B cell (primary cell): ENCODE results near the gene ADO. TPM values are rescaled to one million over a fixed set of nuclear protein-coding genes. Genes with fewer than 3 reads are reported as not detected.

Experiments used
- ATAC-seq: fragments of 200-7000 bp; cut with Tn5 transposase; one replicate; pipeline ENCODE4 v1.10.0; 2021; ENCODE audit warnings: low read depth, mild to moderate bottlenecking, moderate number of reproducible peaks, moderate library complexity
- CTCF ChIA-PET: fragments of 350-600 bp; sonication (Branson Sonifier 250); formaldehyde crosslinking; loops from one replicate; lab custom pipeline; 2021; ENCODE audit warnings: antibody characterized with exemption, inconsistent platforms; lab: Charles Lee
- POLR2A ChIA-PET: fragments of 350-600 bp; sonication (Branson Sonifier 250); formaldehyde crosslinking; loops from one replicate; lab custom pipeline; 2021; ENCODE audit warnings: antibody characterized with exemption; lab: Charles Lee
- DNase-seq: peaks from one replicate; pipeline ENCODE4 v3.0.0; 2013
- H2AFZ ChIP-seq: 2 replicates; pipeline ENCODE4 v1.6.1; 2012; ENCODE audit warnings: mild to moderate bottlenecking, low read depth, low read length; ENCODE audit not compliant: insufficient read depth, poor library complexity, severe bottlenecking
- H3K27ac ChIP-seq, 2 donors: 1 replicate in 1 of 2; 2 replicates in 1 of 2; pipeline ENCODE4 v1.5.1; 2012 to 2013; ENCODE audit warnings: low read length in 2 of 2, mild to moderate bottlenecking in 2 of 2, moderate library complexity in 1 of 2
- H3K27me3 ChIP-seq, 4 experiments: fragments of 200-600 bp in 1 of 4; sonication (generic) in 1 of 4; replicated peaks in 1 of 4; 1 replicate in 2 of 4; 2 replicates in 2 of 4; pipeline versions ENCODE4 v1.6.1 to v1.7.0; 2013 to 2016; ENCODE audit warnings: low read length in 3 of 4, mild to moderate bottlenecking in 2 of 4, mixed read lengths in 1 of 4, moderate library complexity in 1 of 4; ENCODE audit not compliant: insufficient read depth in 4 of 4, control insufficient read depth in 3 of 4; ENCODE audit errors: control extremely low read depth in 1 of 4
- H3K36me3 ChIP-seq, 2 experiments: replicated peaks in 1 of 2; 1 replicate in 1 of 2; 2 replicates in 1 of 2; pipeline versions ENCODE4 v1.6.1 to v1.7.1; 2013; ENCODE audit warnings: low read length in 1 of 2; ENCODE audit not compliant: insufficient read depth in 2 of 2, control insufficient read depth in 1 of 2; ENCODE audit errors: control extremely low read depth in 1 of 2, extremely low read depth in 1 of 2
- H3K4me1 ChIP-seq, 2 donors: fragments of 200-600 bp in 1 of 2; sonication (generic) in 1 of 2; 1 replicate in 1 of 2; 2 replicates in 1 of 2; pipeline versions ENCODE4 v1.5.1 to v1.6.1; 2013 to 2017; ENCODE audit warnings: low read length in 2 of 2; ENCODE audit not compliant: control insufficient read depth in 2 of 2, insufficient read depth in 2 of 2
- H3K4me2 ChIP-seq: replicated peaks from 2 replicates; pipeline ENCODE3; 2012; ENCODE audit warnings: mild to moderate bottlenecking, low read depth, low read length; ENCODE audit not compliant: poor library complexity, severe bottlenecking
- H3K4me3 ChIP-seq, 5 experiments: fragments of 200-600 bp in 1 of 5; sonication (generic) in 1 of 5; 1 replicate in 3 of 5; 2 replicates in 2 of 5; pipeline versions ENCODE4 v1.5.1 to v1.7.0; 2011 to 2016; ENCODE audit warnings: low read length in 4 of 5, mild to moderate bottlenecking in 4 of 5, low read depth in 2 of 5, control low read depth in 1 of 5, moderate library complexity in 1 of 5; ENCODE audit not compliant: insufficient read depth in 1 of 5; ENCODE audit errors: control extremely low read depth in 1 of 5, extremely low read depth in 1 of 5
- H3K79me2 ChIP-seq: fragments of 200-600 bp; sonication (generic); one replicate; pipeline ENCODE4 v1.6.0; 2016; ENCODE audit warnings: low read length; ENCODE audit not compliant: control insufficient read depth, insufficient read depth
- H3K9ac ChIP-seq: fragments of 200-600 bp; sonication (generic); 2 replicates; pipeline ENCODE4 v1.6.1; 2017; ENCODE audit warnings: mild to moderate bottlenecking, low read length, moderate library complexity
- H3K9me3 ChIP-seq, 3 donors: one replicate each; pipeline versions ENCODE4 v1.6.1 to v1.7.1; 2013; ENCODE audit warnings: low read length in 2 of 3; ENCODE audit not compliant: control insufficient read depth in 2 of 3, insufficient read depth in 1 of 3; ENCODE audit errors: control extremely low read depth in 1 of 3
- H4K20me1 ChIP-seq: 2 replicates; pipeline ENCODE4 v1.6.0; 2012; ENCODE audit warnings: mild to moderate bottlenecking, low read length; ENCODE audit not compliant: insufficient read depth, control insufficient read depth, poor library complexity, severe bottlenecking
- H3K27ac Mint-ChIP-seq: one replicate; pipeline ENCODE4 v1.8.0; 2021; ENCODE audit warnings: mixed read lengths
- H3K27me3 Mint-ChIP-seq: one replicate; pipeline ENCODE4 v1.8.0; 2021; ENCODE audit warnings: mixed read lengths
- H3K4me1 Mint-ChIP-seq: one replicate; pipeline ENCODE4 v1.8.0; 2021; ENCODE audit warnings: mixed read lengths
- H3K4me3 Mint-ChIP-seq: one replicate; pipeline ENCODE4 v1.8.0; 2021; ENCODE audit warnings: mixed read lengths
- H3K9me3 Mint-ChIP-seq: one replicate; pipeline ENCODE4 v1.8.0; 2022; ENCODE audit warnings: mixed read lengths; ENCODE audit not compliant: insufficient read depth
- EZH2 ChIP-seq: IDR thresholded peaks from 2 replicates; pipeline ENCODE4 v1.6.1; 2012; ENCODE audit warnings: borderline replicate concordance, low read depth, mild to moderate bottlenecking, moderate library complexity, low read length; ENCODE audit not compliant: insufficient read depth, poor library complexity, severe bottlenecking
- WGBS: methylation state at CpG from one replicate; pipeline ENCODE4 v1.1.5; 2013; ENCODE audit warnings: missing lambda C conversion rate; ENCODE audit not compliant: insufficient coverage; 5-methylcytosine and 5-hydroxymethylcytosine counted together
- intact Hi-C: fragments of 100-400 bp; cut with micrococcal nuclease; formaldehyde crosslinking; loops from one replicate; pipeline ENCODE4 v1.10.0; 2022
- polyA plus RNA-seq: library from polyadenylated mRNA; depleted of rRNA; stranded (reverse); fragments of >200 nt; gene quantifications from 2 replicates; pipeline ENCODE4 v1.2.3, GENCODE V29; 2012
- total RNA-seq, 2 donors: library from RNA; stranded (reverse); fragments of 120-200 nt in 1 of 2; gene quantifications; 1 replicate in 1 of 2; 2 replicates in 1 of 2; pipeline versions ENCODE4 v1.2.3 to v1.2.4, GENCODE V29; 2013 to 2022
- TF ChIP-seq, protein P1 (sequence below): fragments of 200-600 bp; IDR thresholded peaks from one replicate; pipeline ENCODE4 v1.8.0; 2022; ENCODE audit warnings: antibody characterized with exemption, mild to moderate bottlenecking

The ADO gene
- total and polyA plus RNA-seq, 2 donors (not counting 1 experiment from before 2014, with no cell fraction given): 9.4 to 18.4 TPM

DNA sequence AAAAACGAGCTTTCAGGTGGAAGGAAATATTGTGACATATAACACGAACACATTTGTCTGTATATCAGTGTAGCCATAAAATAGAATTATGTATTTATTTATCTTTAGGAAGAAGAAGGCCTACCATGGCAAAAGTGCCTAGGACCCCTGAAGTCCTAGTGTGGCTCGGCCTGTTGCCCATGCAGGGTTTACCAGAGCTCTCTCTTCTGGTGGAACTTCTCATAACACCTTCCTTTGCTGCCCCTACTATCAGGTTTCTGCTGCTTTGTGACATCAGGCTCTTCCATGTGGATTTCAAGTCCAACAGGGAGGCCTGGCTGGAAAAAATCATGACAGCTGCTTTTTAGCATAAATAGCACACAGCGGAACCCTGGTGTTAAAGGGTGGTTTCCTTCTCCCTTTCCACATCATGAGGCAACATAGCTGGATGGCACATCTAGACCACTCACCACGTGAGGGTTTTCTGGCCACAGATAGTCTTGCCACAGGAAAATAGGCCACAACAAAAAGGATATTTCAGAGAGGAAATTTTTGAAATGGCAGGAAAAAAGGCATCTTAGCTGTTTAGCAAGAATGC, 44.8 kb upstream of the ADO start:
- intact Hi-C loops: no loop called here
- H3K4me3 ChIP-seq: no peak overlapping the region
- Mint-ChIP-seq H3K27me3 (peaks cover 3% of the 10 kb centered on the region), H3K9me3 (no peaks in the 10 kb centered on the region), H3K4me1 (peaks cover 21% of the 10 kb centered on the region), H3K27ac (no peak overlapping the region), H3K4me3 (no peak overlapping the region)
- no peak for DNase-seq
- no peaks in the 10 kb centered on the region for H4K20me1 ChIP-seq
- no CpG with 5 or more reads among the region's 5 CpGs for WGBS
- no peak overlapping the region for H3K27ac ChIP-seq
- TF ChIP-seq, protein P1, sequence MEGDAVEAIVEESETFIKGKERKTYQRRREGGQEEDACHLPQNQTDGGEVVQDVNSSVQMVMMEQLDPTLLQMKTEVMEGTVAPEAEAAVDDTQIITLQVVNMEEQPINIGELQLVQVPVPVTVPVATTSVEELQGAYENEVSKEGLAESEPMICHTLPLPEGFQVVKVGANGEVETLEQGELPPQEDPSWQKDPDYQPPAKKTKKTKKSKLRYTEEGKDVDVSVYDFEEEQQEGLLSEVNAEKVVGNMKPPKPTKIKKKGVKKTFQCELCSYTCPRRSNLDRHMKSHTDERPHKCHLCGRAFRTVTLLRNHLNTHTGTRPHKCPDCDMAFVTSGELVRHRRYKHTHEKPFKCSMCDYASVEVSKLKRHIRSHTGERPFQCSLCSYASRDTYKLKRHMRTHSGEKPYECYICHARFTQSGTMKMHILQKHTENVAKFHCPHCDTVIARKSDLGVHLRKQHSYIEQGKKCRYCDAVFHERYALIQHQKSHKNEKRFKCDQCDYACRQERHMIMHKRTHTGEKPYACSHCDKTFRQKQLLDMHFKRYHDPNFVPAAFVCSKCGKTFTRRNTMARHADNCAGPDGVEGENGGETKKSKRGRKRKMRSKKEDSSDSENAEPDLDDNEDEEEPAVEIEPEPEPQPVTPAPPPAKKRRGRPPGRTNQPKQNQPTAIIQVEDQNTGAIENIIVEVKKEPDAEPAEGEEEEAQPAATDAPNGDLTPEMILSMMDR: no peak
- no peak for TF ChIP-seq EZH2
- no peak for ATAC-seq
- POLR2A ChIA-PET: no interaction called here
- no peak overlapping the region for H3K4me2 ChIP-seq
- H2AFZ ChIP-seq: no peak overlapping the region
- H3K36me3 ChIP-seq: no peaks in the 10 kb centered on the region
- H3K9me3 ChIP-seq: no peaks in the 10 kb centered on the region
- no peak overlapping the region for H3K9ac ChIP-seq
- peaks cover 17% of the 10 kb centered on the region in 2 donors for H3K4me1 ChIP-seq
- H3K79me2 ChIP-seq: no peaks in the 10 kb centered on the region
- peaks cover 0 to 7% (median 2%) of the 10 kb centered on the region in 4 experiments for H3K27me3 ChIP-seq
- CTCF ChIA-PET: interaction anchor here (1.2 to 1.7 kb wide), 5 partner anchors 11 to 398 kb away, joined by 3 to 8 read pairs (median 3); no protein-coding TSS in a partner anchor

DNA sequence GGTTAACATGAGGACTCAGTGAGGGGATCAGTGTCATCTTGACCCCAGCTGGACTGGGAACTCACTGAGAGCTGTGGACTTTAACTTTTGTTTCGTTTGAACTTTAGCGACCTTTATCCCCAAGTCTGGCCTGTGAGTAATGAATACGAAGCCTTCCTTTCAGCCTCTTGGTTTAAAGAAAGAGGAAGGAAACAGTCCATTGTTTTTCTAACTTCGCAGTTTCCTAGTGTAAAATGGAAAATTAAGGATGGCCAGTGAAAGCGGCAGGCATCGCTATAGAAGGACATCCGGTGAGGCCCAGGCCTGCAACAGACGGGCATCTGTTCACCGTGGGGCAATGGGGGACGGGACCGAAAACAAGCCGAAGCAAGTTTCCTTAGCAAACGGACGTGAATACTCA, 44.1 kb upstream of the ADO start:
- Mint-ChIP-seq H3K27me3 (peaks cover 3% of the 10 kb centered on the region), H3K9me3 (no peaks in the 10 kb centered on the region), H3K4me3 (no peak overlapping the region), H3K27ac (no peak overlapping the region), H3K4me1 (peaks cover 15% of the 10 kb centered on the region)
- DNase-seq (no peak), ATAC-seq (no peak)
- Histone ChIP-seq H3K4me3 (no peak overlapping the region), H3K79me2 (no peaks in the 10 kb centered on the region), H3K9me3 (no peaks in the 10 kb centered on the region), H3K4me2 (no peak overlapping the region), H3K4me1 (peaks cover 12 to 15% of the 10 kb centered on the region in 2 donors), H3K9ac (no peak overlapping the region), H3K27me3 (peaks cover 0 to 7% (median 0%) of the 10 kb centered on the region in 4 experiments), H3K36me3 (no peaks in the 10 kb centered on the region), H2AFZ (no peak overlapping the region), H3K27ac (no peak overlapping the region), H4K20me1 (no peaks in the 10 kb centered on the region)
- whole genome bisulfite sequencing: 49% methylated on average over 7 of the region's 14 CpGs
- TF ChIP-seq, protein P1: no peak
- TF ChIP-seq EZH2: no peak
- ChIA-PET POLR2A (no interaction called here), CTCF (interaction anchor here (1.1 to 1.7 kb wide), 5 partner anchors 10 to 397 kb away, joined by 3 to 8 read pairs (median 4); no protein-coding TSS in a partner anchor)
- intact Hi-C loops: no loop called here
